Measurements from ENCODE around the gene GALNS.
A peak's percentile ranks its signal among the peaks of the same experiment; 100 is the strongest.

Gene GALNS

GRCh38 chr16:88855176-88855575, 1.6 kb downstream of the GALNS start:
- DNase-seq: no peak

GRCh38 chr16:88854306-88855111, 2.2 kb downstream of the GALNS start:
- DNase-seq: peak; percentile 40

GRCh38 chr16:88853325-88853941, 3.3 kb downstream of the GALNS start:
- peak; percentile 75 for DNase-seq

DNA sequence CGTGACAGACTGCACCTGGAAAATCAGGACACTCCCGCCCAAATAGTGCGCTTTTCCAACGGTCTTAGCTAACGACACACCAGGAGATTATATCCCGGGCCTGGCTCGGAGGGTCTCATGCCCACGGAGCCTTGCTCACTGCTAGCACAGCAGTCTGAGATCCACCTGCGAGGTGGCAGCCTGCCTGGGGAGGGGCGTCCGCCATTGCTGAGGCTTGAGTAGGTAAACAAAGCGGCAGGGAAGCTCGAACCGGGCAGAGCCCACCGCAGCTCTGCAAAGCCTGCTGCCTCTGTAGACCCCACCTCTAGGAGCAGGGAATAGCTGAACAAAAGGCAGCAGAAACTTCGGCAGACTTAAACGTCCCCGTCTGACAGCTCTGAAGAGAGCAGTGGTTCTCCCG, 5.1 kb downstream of the GALNS start:
- no peak for DNase-seq

DNA sequence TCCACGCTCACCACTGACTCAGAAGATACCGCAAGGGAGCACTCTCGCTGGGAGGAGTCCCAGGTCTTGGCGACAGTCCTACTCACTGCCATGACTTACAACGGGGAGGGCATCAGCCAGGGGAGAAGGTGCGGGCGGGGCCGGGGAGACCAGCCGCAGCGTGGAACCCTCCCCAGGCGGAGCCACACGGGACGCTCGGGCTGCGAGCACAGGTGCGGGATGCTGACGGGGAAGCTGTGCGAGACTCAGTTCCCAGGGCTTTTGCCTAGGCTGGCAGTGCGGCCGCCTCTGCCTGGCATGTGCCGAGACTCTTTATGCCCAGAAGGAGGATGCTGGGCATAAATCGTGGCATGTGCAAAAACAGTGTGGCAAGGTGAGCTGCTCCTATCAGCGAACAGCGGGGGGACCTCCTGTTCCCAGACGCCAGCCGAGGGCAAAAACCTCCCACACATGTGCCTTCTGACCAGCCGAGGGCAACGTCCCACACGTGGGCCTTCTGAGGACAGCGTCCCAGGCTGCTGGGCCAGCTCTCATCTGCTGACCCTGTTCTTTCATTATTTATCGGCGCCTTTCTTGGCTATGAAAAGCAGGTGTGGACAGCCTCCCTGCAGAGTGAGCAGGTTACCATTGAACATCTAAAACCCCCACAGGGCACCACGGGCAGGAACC, 6.1 kb downstream of the GALNS start:
- no peak for DNase-seq

DNA sequence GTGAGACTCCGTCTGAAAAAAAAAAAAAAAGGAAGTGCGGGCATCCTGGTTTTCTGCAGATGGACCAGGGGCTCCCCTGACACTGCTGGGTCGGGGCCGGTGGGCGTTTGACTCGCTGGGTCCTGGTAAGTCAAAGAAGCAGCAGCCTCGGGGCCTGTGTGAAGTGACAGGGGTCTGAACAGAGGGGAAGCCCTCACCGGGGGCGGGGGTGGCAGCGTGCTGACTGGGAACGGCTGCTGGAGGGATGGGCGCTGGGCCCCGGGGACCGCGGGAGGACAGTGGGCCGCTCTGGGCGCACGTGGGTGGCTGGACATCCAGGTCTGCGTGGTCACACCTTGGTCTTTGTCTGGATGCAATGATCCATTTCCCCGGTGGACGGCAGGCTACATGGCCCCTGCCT, 8.2 kb downstream of the GALNS start:
- no peak for DNase-seq

GRCh38 chr16:88847654-88848053, 9.1 kb downstream of the GALNS start:
- no peak for DNase-seq

- no peak for DNase-seq
Observed at GRCh38 chr16:88846088-88846487, 10.7 kb downstream of the GALNS start.

GRCh38 chr16:88844419-88845036, 12.2 kb downstream of the GALNS start:
- no peak for DNase-seq

DNA sequence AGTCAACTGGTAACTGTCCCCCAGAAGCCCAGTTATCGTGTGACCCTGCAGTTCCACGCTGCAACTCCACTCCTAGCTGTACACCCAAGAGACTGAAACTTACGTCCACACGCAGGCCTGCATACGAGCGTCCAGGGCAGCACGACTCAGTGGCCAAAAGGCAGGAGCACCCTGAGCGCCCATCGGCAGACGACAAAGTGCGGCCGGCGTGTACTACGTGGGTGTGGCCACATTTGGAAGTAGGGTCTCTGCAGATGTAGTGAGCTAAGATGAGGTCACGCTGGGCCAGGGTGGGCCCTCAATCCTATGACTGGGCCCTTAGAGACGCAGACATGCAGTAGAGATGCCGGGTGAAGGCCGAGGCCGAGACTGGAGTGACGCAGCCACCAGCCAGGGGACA, 13.5 kb downstream of the GALNS start:
- DNase-seq: no peak

DNA sequence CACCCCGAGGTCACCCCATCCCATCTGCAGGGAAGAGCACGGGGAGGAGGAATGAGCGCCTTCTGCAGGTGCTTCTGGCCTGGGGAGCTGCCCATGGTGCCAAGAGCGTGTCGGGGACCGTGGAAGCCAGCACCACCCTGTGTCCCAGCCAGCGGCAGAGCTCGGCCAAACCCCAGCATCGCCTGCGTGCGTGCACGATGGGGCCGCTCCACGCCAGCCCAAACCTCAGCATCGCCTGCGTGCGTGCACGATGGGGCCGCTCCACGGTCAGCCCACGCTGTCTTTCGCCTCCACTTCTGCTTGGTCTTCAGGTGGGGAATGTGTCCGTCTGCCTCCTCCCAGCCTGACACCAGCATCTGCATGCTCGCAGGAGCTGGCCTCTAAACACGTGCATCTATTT, 13.9 kb downstream of the GALNS start:
- no peak for DNase-seq

DNA sequence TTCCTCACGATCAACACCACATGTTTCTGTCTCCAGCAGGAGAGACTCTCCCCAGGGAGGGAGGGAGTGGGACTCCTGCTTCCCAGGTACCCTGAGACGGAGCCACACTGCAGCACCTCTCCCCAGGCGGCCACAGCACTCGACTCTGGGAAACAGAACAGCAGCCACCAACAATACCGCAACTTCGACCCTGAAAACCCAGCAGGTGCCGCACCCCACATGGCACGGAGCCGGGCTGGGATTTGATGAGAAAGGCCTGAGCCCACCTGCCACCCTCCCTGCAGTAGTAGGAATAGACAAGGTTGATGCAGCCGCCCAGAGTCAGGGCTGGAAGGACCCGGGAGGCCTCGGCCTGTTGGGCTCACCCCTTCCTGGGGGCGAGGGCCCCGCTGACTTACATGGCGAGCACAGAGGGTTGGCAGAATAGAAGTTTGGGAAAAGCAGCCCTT, 14.4 kb downstream of the GALNS start:
- DNase-seq: no peak

DNA sequence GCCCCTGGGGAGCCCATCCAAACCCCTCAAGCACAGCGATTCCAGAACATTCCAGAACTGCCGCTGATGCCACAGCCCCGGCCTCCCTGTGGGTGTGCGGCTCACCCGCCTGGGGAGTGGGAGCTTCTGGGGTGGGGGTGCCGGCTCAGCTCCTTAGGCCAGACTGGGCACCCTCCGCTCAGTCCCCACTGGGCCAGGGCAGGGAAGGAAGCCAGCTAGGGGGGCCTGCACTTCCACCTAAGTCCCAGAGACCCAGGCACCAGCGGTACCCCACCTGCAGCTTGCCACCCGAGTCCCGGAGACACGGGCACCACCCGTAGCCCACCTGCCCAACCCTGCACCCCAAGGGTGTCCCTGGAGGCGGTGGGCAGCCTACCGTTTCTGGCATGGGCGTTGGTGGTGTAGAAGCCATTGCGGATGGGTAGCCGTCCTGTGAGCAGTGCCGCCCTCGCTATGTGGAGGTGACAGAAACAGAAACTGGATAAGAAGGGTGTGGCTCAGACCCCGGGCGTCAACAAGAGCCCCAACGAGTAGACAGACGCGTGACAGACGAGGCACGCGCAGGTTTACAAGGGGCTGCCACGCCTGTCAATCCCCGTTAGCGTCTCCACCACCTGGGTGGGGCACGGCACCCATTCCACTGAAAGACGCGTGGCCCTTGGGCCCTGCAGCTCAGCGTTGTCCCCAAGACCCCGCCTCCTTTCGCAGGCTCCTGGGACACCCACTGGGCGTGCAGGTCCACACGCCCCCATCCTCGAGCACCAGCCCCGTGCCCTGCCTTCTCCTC, 15.0 kb downstream of the GALNS start:
- no peak for DNase-seq

DNA sequence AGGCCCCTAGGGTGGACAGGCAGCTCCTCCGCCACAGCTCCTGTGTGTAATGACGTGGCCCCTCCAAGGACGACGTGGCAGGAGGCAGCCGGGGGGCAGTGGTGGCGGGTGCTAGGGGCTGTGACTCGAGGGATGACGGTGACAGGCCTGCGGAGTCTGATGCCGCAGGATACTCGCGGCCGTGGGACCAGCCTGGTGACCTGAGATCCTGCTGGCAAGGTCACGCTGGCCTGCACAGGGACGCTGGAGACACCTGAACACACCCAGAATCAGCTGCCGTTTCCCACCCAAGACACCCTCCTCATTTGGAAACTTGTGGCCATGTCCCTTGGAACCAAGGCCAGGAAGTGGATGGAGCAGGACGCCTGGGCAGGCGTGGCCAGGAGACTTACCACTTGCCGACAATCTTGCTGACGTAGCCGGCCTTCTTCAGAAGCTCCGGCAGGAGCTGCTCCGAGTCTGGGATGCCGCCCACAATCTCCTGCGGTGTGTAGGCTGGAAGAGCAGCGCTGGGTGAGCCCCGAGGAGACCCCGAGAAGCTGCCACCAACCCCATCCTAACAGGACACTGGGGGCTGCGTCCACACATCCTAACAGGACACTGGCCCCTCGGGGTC, 16.0 kb downstream of the GALNS start:
- DNase-seq: no peak

- peak; percentile 95 for DNase-seq
Observed at GRCh38 chr16:88839745-88840599, 16.8 kb downstream of the GALNS start.

DNA sequence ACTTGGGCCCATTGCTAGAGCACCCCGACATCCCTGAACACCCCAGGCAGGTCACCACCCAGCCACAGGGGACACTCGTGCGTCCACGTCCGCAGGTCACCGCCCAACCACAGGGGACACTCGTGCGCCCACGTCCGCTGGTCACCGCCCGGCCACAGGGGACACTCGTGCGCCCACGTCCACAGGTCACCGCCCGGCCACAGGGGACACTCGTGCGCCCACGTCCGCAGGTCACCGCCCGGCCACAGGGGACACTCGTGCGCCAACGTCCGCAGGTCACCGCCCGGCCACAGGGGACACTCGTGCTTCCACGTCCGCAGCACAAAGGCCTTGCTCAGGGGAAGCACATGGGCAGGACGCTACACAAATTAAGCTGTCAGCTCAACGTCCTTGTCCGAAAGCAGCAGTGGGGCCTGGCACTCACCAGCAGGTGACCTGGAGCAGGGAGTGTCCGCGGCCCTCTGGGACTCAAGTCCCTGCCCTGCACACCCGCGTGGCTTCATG, 17.7 kb downstream of the GALNS start:
- no peak for DNase-seq

- DNase-seq: no peak
Observed at GRCh38 chr16:88838566-88838965, 18.2 kb downstream of the GALNS start.

- no peak for DNase-seq
Observed at GRCh38 chr16:88837806-88838205, 18.9 kb downstream of the GALNS start.

DNA sequence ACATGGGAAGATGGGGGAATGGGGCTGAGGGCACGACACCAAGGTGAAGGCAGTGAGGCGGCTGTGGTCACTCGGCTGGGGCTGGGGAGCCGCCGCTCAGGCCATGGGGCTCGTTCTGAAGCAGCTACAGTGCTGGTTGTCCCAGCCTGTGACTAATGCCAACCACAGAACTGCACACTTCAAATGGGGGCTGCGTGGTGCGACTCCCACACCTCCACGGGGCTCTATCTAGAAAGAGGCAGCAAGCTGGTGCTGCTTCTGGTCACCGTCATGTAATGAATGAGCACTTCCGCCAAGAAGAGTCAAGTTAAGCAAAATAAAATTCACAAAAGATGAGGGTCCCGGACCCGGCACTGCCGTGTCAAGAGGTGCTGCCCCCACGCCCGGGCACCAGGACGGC, 20.0 kb downstream of the GALNS start:
- DNase-seq: no peak

- DNase-seq: no peak
Observed at GRCh38 chr16:88835818-88836217, 20.9 kb downstream of the GALNS start.

GRCh38 chr16:88835383-88835782, 21.4 kb downstream of the GALNS start:
- no peak for DNase-seq
